Kidney (tissue), 14 donors: ENCODE results near the gene MAPRE3. TPM values are rescaled to one million over a fixed set of nuclear protein-coding genes. Genes with fewer than 3 reads are reported as not detected.

Source experiments
- DNase-seq, 5 donors: peaks; one replicate each; pipeline ENCODE4 v3.0.0-alpha.2; 2013 to 2020
- FAIRE-seq: peaks from 2 replicates; lab custom pipeline; 2012; peaks lifted over from hg19 to GRCh38; lab: Jason Lieb, UNC
- H3K27ac ChIP-seq, 2 donors: one replicate each; pipeline ENCODE4 v1.7.0; 2013; ENCODE audit warnings: low read depth in 2 of 2, low read length in 2 of 2, inconsistent platforms in 1 of 2
- H3K27me3 ChIP-seq: one replicate; pipeline ENCODE4 v1.7.1; 2013; ENCODE audit warnings: low read length, inconsistent platforms; ENCODE audit not compliant: control insufficient read depth, insufficient read depth
- H3K36me3 ChIP-seq, 3 donors: one replicate each; pipeline versions ENCODE4 v1.7.0 to v1.7.1; 2013; ENCODE audit warnings: low read length in 3 of 3, control low read depth in 1 of 3, inconsistent platforms in 1 of 3; ENCODE audit not compliant: insufficient read depth in 3 of 3, control insufficient read depth in 2 of 3
- H3K4me1 ChIP-seq, 3 donors: one replicate each; pipeline versions ENCODE4 v1.7.0 to v1.7.1; 2013; ENCODE audit warnings: low read length in 3 of 3, inconsistent platforms in 1 of 3, low read depth in 1 of 3; ENCODE audit not compliant: control insufficient read depth in 2 of 3, insufficient read depth in 2 of 3
- H3K4me3 ChIP-seq, 3 donors: one replicate each; pipeline versions ENCODE4 v1.7.0 to v1.8.1; 2013; ENCODE audit warnings: low read length in 3 of 3, control low read depth in 1 of 3, inconsistent platforms in 1 of 3
- H3K9ac ChIP-seq, 3 donors: one replicate each; pipeline versions ENCODE4 v1.7.0 to v1.7.1; 2013; ENCODE audit warnings: low read length in 3 of 3, control low read depth in 1 of 3, inconsistent platforms in 1 of 3
- H3K9me3 ChIP-seq, 3 donors: one replicate each; pipeline versions ENCODE4 v1.7.0 to v1.7.1; 2013; ENCODE audit warnings: low read length in 3 of 3, control low read depth in 1 of 3, inconsistent platforms in 1 of 3; ENCODE audit not compliant: control insufficient read depth in 2 of 3, insufficient read depth in 1 of 3
- intact Hi-C: fragments of 100-400 bp; cut with DNase I; formaldehyde crosslinking; loops from one replicate; pipeline ENCODE4 v1.11.1; 2022
- polyA plus RNA-seq: library from polyadenylated mRNA; stranded (reverse); fragments of 350-450 nt; fragmentation: Illumina TruSeq; extraction: RNeasy Lipid Tissue Mini Kit (QIAGEN cat#74804); gene quantifications from one replicate; pipeline ENCODE4 v1.2.3, GENCODE V29; 2014; ENCODE audit warnings: low read depth, low replicate concordance; ENCODE audit not compliant: insufficient read depth
- total RNA-seq: library from RNA; stranded (reverse); fragmentation: NEBNext Ultra II Directional; extraction: Animal tissue kit (Norgen Biotek cat#: 25700); gene quantifications from one replicate; pipeline ENCODE4 v1.2.1, GENCODE V29; 2021
- TF ChIP-seq, protein P1 (sequence below): IDR thresholded peaks from 3 replicates; pipeline ENCODE4 v1.5.1; 2012; ENCODE audit warnings: mild to moderate bottlenecking, moderate library complexity, borderline replicate concordance; ENCODE audit not compliant: insufficient read depth; ENCODE audit errors: extremely low read depth
- donor health status: control.
- donor health status: control.
- donor health status: control.
- donor health status: control.
- donor health status: control.
- donor health status: DM: yes; HTN: yes; CAD: no.
- donor health status: Normal renal cell carcinoma (clear cell type).

The MAPRE3 gene
- total and polyA plus RNA-seq, 2 donors from 2014 or later, result 17.9 to 49.6 TPM

DNA sequence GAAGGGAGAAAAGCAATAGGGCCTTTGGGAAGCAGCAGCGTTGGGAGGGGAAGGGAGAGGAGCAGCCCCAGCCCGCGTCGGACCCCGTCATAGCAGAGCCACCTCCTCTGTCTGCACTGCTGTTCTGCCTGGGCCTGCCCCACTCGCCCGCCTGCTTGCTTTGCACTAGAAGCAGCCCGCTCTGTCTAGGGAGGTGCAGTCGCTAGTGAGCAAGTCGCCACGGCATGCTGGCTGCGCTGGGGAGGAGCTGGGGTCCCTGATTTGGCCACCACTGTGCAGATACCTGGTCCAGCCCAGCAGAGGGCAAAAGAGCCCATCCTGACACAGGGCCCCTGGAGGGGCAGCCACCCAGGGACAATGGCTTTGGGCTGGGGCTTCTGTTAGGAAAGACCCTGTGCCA lies 54.4 kb downstream of the MAPRE3 start:
- no peak overlapping the region for H3K27ac ChIP-seq
- H3K9ac ChIP-seq, result no peak overlapping the region
- FAIRE-seq, result no peak
- no peaks in the 10 kb centered on the region for H3K27me3 ChIP-seq
- no peak for DNase-seq
- no peaks in the 10 kb centered on the region for H3K9me3 ChIP-seq
- peaks cover 0 to 17% (median 14%) of the 10 kb centered on the region in 3 donors for H3K36me3 ChIP-seq
- H3K4me3 ChIP-seq, result no peak overlapping the region
- intact Hi-C loops, result no loop called here
- H3K4me1 ChIP-seq, result peaks cover 0 to 7% (median 4%) of the 10 kb centered on the region in 3 donors
- TF ChIP-seq, protein P1, sequence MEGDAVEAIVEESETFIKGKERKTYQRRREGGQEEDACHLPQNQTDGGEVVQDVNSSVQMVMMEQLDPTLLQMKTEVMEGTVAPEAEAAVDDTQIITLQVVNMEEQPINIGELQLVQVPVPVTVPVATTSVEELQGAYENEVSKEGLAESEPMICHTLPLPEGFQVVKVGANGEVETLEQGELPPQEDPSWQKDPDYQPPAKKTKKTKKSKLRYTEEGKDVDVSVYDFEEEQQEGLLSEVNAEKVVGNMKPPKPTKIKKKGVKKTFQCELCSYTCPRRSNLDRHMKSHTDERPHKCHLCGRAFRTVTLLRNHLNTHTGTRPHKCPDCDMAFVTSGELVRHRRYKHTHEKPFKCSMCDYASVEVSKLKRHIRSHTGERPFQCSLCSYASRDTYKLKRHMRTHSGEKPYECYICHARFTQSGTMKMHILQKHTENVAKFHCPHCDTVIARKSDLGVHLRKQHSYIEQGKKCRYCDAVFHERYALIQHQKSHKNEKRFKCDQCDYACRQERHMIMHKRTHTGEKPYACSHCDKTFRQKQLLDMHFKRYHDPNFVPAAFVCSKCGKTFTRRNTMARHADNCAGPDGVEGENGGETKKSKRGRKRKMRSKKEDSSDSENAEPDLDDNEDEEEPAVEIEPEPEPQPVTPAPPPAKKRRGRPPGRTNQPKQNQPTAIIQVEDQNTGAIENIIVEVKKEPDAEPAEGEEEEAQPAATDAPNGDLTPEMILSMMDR, result no peak

DNA sequence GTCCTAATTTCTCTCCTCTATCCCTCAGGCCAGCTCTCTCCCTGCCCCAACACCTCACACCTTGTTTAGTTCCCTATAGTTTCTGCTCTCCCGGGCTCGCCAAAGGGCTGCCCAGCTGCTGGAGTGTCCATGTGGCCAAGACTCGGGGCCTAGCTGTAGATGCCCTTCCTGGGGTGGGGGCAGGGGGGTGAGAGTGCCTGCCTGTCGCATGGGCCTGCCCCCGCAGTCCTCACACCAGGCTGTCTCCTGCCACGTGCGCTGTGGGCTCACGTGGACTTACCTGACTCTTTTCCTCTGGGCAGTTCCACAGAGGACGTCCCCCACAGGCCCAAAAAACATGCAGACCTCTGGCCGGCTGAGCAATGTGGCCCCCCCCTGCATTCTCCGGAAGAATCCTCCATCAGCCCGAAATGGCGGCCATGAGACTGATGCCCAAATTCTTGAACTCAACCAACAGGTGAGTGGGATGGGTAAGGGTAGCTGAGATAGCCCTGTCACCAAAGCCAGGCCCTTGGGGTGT lies 54.9 kb downstream of the MAPRE3 start:
- intact Hi-C loops, result no loop called here
- no peak for FAIRE-seq
- no peaks in the 10 kb centered on the region for H3K27me3 ChIP-seq

DNA sequence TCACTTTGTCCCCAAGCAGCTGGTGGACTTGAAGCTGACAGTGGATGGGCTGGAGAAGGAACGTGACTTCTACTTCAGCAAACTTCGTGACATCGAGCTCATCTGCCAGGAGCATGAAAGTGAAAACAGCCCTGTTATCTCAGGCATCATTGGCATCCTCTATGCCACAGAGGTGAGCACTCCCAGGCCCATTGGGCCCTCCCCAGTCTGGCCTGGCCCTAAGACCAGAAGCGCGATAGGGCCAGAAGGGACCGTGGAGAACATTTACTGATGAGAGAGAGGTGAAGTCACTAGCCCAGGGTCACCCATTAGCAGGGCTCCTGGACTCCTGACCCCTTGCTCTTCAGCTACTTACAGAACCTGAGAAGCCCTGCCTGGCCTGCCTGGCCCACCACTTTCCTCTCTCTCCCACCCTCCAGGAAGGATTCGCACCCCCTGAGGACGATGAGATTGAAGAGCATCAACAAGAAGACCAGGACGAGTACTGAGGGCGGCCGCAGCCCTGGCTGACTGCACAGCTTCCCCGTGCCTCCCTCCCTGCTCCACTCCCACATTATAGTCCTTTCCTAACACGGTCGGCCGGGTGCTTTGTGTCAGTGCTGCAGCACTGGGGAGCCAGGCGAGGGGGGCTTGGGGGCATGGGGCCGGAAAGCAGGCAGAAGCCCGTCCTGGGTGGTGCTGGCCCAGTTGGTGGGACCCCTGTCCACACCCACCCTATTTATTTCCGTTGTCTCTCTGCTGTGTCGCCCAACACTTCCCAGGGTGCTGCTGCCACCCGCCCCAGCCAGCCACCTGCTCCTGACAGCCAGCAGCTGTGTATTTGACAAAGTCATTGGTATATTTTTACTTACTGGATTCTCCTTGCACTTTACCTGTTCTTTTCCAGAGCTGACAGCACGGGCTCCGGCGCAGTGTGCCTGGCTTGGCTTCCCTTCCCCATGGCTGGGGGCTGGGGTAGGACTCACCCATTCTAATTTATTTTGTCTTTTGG lies 55.7 kb downstream of the MAPRE3 start:
- Histone ChIP-seq H3K9ac (no peak overlapping the region), H3K36me3 (peaks cover 0 to 17% (median 14%) of the 10 kb centered on the region in 3 donors), H3K4me3 (no peak overlapping the region), H3K4me1 (peaks cover 0 to 6% (median under 1%) of the 10 kb centered on the region in 3 donors), H3K9me3 (no peaks in the 10 kb centered on the region), H3K27me3 (no peaks in the 10 kb centered on the region), H3K27ac (no peak overlapping the region)
- TF ChIP-seq, protein P1, result no peak
- no peak for FAIRE-seq
- peak in 1 of 5 donors; percentile 39 for DNase-seq
- intact Hi-C loops, result no loop called here

More for the DNA sequence above, 54.9 kb downstream of the MAPRE3 start:
- Histone ChIP-seq H3K4me3 (no peak overlapping the region), H3K36me3 (peaks cover 0 to 17% (median 14%) of the 10 kb centered on the region in 3 donors), H3K4me1 (peaks cover 0 to 7% (median 3%) of the 10 kb centered on the region in 3 donors), H3K9me3 (no peaks in the 10 kb centered on the region), H3K9ac (no peak overlapping the region), H3K27ac (no peak overlapping the region)
- no peak for DNase-seq
- TF ChIP-seq, protein P1, result no peak
